Measurements from ENCODE around the gene OR2G3. TPM values are rescaled to one million over a fixed set of nuclear protein-coding genes. Genes with fewer than 3 reads are reported as not detected.

The OR2G3 gene
- total RNA-seq, 1 experiment from 2014 or later = not detected

- DNase-seq (ENCODE audit: low spot score) = no peak
- Histone ChIP-seq H3K4me1 (ENCODE audit: insufficient read depth, low read length, poor library complexity, severe bottlenecking) (no peaks in the 10 kb centered on the region), H3K4me3 (ENCODE audit: low read depth, low read length, poor library complexity, severe bottlenecking) (no peak overlapping the region), H3K36me3 (ENCODE audit: insufficient read depth, low read length, poor library complexity, severe bottlenecking) (no peaks in the 10 kb centered on the region), H3K27me3 (replicated peaks; ENCODE audit: insufficient read depth, low read depth, low read length, poor library complexity) (peaks cover 30% of the 10 kb centered on the region), H3K9me3 (ENCODE audit: low read depth, low read length, poor library complexity, severe bottlenecking) (no peaks in the 10 kb centered on the region), H3K27ac (ENCODE audit: low read depth, low read length, poor library complexity, severe bottlenecking) (no peak overlapping the region)
- ChIA-PET CTCF (no interaction called here), POLR2A (ENCODE audit: low non-redundant PET) (no interaction called here)
- no TSS peak for BruUV-seq (replicated peaks)
- no peak for TF ChIP-seq CTCF (conservative IDR thresholded peaks at IDR 0.05; ENCODE audit: low read depth, low read length)
- TF ChIP-seq EZH2 (IDR thresholded peaks at IDR 0.05; ENCODE audit: borderline replicate concordance, low read depth, low read length, poor library complexity, severe bottlenecking) = no peak
- intact Hi-C loops (cut with micrococcal nuclease; ENCODE audit: unreplicated experiment) = no loop called here
These were observed 43.2 kb upstream of the OR2G3 start for GRCh38 chr1:247562198-247562597.

GRCh38 chr1:247574236-247574635, 31.1 kb upstream of the OR2G3 start:
- H3K4me1 ChIP-seq (ENCODE audit: insufficient read depth, low read length, poor library complexity, severe bottlenecking) = no peaks in the 10 kb centered on the region
- no peak overlapping the region for H3K4me3 ChIP-seq (ENCODE audit: low read depth, low read length, poor library complexity, severe bottlenecking)
- no peak overlapping the region for H3K27ac ChIP-seq (ENCODE audit: low read depth, low read length, poor library complexity, severe bottlenecking)
- POLR2A ChIA-PET (ENCODE audit: low non-redundant PET) = no interaction called here
- H3K9me3 ChIP-seq (ENCODE audit: low read depth, low read length, poor library complexity, severe bottlenecking) = no peaks in the 10 kb centered on the region
- BruUV-seq (replicated peaks) = no TSS peak
- TF ChIP-seq EZH2 (IDR thresholded peaks at IDR 0.05; ENCODE audit: borderline replicate concordance, low read depth, low read length, poor library complexity, severe bottlenecking) = no peak
- no peak for TF ChIP-seq CTCF (conservative IDR thresholded peaks at IDR 0.05; ENCODE audit: low read depth, low read length)
- intact Hi-C loops (cut with micrococcal nuclease; ENCODE audit: unreplicated experiment) = no loop called here
- peaks cover 5% of the 10 kb centered on the region for H3K27me3 ChIP-seq (replicated peaks; ENCODE audit: insufficient read depth, low read depth, low read length, poor library complexity)
- no peaks in the 10 kb centered on the region for H3K36me3 ChIP-seq (ENCODE audit: insufficient read depth, low read length, poor library complexity, severe bottlenecking)
- CTCF ChIA-PET = no interaction called here
- no peak for DNase-seq (ENCODE audit: low spot score)

- no TSS peak for BruUV-seq (replicated peaks)
- intact Hi-C loops (cut with micrococcal nuclease; ENCODE audit: unreplicated experiment) = no loop called here
- POLR2A ChIA-PET (ENCODE audit: low non-redundant PET) = no interaction called here
These were observed 30.7 kb upstream of the OR2G3 start for GRCh38 chr1:247574664-247575063.

More at GRCh38 chr1:247574664-247575063, 30.7 kb upstream of the OR2G3 start:
- Histone ChIP-seq H3K9me3 (ENCODE audit: low read depth, low read length, poor library complexity, severe bottlenecking) (no peaks in the 10 kb centered on the region), H3K27ac (ENCODE audit: low read depth, low read length, poor library complexity, severe bottlenecking) (no peak overlapping the region), H3K27me3 (replicated peaks; ENCODE audit: insufficient read depth, low read depth, low read length, poor library complexity) (peaks cover 5% of the 10 kb centered on the region), H3K36me3 (ENCODE audit: insufficient read depth, low read length, poor library complexity, severe bottlenecking) (no peaks in the 10 kb centered on the region), H3K4me1 (ENCODE audit: insufficient read depth, low read length, poor library complexity, severe bottlenecking) (no peaks in the 10 kb centered on the region), H3K4me3 (ENCODE audit: low read depth, low read length, poor library complexity, severe bottlenecking) (no peak overlapping the region)
- CTCF ChIA-PET = no interaction called here
- no peak for TF ChIP-seq CTCF (conservative IDR thresholded peaks at IDR 0.05; ENCODE audit: low read depth, low read length)
- no peak for TF ChIP-seq EZH2 (IDR thresholded peaks at IDR 0.05; ENCODE audit: borderline replicate concordance, low read depth, low read length, poor library complexity, severe bottlenecking)
- no peak for DNase-seq (ENCODE audit: low spot score)

Measured in A673 (cell line).